IPS-18c (cell line): ENCODE measurements around the gene GABPB2.
"Not testable (repeated sequence)": the region's sequence is repeated elsewhere in the genome, so short reads cannot be mapped to it uniquely, and the experiment has no call there.

ENCODE experiments used
- H3K4me3 ChIP-seq: 2 replicates; pipeline ENCODE4 v1.7.0; 2013; ENCODE audit warnings: low read depth, mild to moderate bottlenecking, low read length, moderate library complexity; ENCODE audit not compliant: insufficient read depth
- H3K9me3 ChIP-seq: one replicate; pipeline ENCODE4 v1.6.1; 2013; ENCODE audit warnings: mild to moderate bottlenecking, low read length, moderate library complexity; ENCODE audit not compliant: control insufficient read depth, insufficient read depth

The GABPB2 gene

DNA sequence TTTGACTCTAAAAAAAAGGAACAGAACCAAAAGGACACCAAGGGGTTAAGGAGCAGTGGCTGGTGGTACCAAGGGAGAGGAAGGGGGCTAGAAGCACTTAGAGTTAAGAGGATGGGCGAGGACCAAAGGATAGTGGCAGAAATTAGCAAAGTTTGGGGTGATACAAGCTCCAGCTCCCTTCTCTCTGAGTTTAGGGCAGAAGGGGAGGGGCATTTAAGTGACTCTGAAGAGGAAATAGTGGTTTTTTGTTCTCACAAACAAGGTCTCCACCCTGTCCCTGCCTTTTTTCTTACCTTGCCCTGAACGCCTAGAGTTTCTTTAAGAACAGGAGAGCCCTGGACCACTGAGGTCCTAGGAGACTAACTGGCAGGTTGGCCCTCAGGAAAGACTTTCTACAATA, 14.4 kb upstream of the GABPB2 start:
- H3K4me3 ChIP-seq: no peak overlapping the region
- no peaks in the 10 kb centered on the region for H3K9me3 ChIP-seq

DNA sequence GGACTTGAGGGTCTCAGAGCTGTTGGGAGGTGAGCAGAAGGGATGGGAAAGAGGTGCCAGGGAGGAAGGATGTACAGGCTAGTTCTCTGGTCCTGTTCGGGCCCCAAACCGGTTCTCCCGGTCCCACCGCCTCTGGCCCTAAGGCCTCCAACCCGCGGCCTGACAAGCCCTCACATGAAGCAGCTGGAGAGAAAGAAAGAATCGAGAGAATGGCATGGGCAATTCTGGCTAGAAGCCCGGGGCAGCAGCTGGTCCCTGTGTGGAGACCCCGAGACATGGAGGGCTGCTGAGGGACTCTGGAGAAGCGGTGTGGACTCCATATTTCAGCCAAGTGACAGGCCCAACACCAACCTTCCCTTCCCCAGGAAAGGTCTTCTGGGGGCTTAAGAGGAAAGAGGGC, 11.9 kb upstream of the GABPB2 start:
- peak overlapping the region; percentile 85 for H3K4me3 ChIP-seq

GRCh38 chr1:151059109-151060006, 11.2 kb upstream of the GABPB2 start, which contains the start of gene CDC42SE1:
CDC42SE1 (minus strand) TSS chr1:151059622; CDS start chr1:151055730, 3,892 bp downstream.
- H3K4me3 ChIP-seq: peak within 1 kb of the TSS; percentile 85
- H3K9me3 ChIP-seq: no peaks in the 10 kb centered on the region

More for the DNA sequence above, 11.9 kb upstream of the GABPB2 start:
- H3K9me3 ChIP-seq: no peaks in the 10 kb centered on the region

DNA sequence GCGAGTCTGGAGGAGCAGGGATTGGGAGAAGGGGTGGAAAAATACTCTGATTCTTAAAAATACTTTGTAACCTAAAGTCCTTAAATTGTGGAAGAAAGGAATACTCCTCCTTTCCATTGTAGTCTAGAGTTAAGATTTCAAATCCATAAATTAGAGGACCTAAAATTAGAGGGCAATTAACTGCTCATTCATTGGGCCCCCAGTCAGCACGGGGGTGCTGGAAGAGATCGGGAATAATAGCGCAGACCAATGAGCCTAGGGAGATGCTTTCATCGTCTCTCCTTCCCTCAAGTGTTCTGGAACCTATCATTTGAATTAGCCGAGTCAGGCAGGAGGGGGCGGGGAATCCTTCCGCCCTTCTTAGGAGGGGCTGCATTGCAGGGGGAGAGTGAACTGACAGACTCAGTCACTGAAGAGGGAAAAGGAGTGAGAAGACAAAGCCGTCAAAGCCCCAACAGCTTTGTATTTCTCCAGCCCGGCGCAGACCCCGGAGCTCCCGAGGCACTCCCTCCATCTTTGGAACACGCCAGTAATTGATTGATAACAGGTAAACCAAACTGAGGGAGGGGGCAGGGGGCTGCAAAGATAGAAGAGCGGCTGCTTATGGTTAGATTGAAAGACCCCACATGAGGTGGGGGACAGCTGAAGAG, 10.4 kb upstream of the GABPB2 start, which contains the start of gene MLLT11:
MLLT11 (plus strand) TSS at position 391 of the 650 bp plus-strand sequence. CDS start 6,828 bp downstream, outside the sequence.
- H3K9me3 ChIP-seq: no peaks in the 10 kb centered on the region
- peak within 1 kb of the TSS; percentile 85 for H3K4me3 ChIP-seq

DNA sequence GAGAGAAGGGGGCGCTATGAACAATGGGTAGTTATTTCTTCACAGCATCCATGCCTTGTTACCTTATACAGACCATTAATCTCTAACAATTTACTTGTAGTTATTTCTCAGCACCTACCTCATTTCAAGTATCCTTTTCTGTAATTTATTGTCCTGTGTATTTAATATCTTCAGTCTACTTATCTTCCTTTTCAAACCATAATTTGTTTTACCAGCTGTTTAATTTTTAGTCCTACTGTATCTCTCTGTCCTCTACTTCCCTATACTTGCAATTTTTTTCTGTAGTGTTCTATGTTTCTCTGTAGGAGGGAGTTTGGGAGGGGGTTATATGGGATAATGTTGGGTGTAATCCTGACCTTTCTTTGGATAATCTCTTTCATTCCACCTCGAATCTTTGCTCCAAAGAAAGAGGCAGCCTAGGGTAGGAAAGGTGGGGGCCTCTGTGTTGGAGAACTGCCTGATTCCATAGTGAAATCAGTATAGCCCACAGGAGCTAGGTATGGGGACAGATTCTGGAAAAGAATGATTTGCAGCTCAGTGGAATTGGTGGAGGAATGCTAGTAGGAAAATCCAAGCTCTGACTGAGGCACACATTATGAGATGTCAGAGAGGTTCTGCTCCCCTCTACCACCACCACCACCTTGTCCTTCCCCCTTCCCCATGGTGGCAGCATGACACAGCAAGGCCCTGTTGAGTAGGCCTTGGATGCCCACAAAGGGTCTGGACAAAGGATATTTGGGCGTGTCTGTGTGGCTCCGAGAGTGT, 9.7 kb upstream of the GABPB2 start:
- H3K9me3 ChIP-seq: no peaks in the 10 kb centered on the region
- peak overlapping the region; percentile 85 for H3K4me3 ChIP-seq

GRCh38 chr1:151061704-151062103, 8.9 kb upstream of the GABPB2 start:
- Histone ChIP-seq H3K9me3 (no peaks in the 10 kb centered on the region), H3K4me3 (no peak overlapping the region)

GRCh38 chr1:151062741-151063371, 7.7 kb upstream of the GABPB2 start:
- Histone ChIP-seq H3K9me3 (no peaks in the 10 kb centered on the region), H3K4me3 (no peak overlapping the region)

DNA sequence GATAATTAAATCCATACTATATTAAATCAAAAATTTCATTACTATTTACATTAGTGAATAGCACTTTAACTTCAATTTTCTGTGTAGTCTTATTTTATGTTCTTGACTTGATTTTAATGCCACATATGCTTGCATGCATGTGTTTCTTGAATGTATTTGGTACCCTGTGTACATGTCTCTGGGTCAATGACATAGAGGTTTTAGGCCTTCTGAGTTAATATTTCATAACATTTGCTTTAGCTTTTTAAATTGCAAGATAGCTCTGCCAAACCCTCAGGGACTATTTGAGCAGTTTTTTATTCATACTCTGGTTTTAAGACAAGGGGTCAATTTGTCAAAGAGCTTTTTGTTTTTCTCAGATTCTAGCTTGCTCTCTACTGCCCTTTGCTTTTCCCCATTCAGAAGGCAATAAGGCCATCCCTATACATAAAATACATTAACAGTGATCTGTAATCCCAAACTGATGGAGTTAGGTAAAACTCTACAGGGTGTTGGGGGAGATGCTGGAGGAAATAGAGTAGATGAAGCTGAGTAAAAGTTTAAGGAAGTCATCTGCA, 5.4 kb upstream of the GABPB2 start:
- H3K9me3 ChIP-seq: no peaks in the 10 kb centered on the region
- no peak overlapping the region for H3K4me3 ChIP-seq

DNA sequence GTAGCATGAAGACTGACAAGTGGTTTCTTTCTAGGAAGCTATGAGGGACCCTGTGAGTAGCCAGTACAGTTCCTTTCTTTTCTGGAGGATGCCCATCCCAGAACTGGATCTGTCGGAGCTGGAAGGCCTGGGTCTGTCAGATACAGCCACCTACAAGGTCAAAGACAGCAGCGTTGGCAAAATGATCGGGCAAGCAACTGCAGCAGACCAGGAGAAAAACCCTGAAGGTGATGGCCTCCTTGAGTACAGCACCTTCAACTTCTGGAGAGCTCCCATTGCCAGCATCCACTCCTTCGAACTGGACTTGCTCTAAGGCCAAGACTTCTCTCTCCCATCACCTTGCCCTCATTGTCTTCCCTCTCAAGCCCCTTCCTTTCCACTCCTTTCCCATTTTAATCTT, 3.4 kb upstream of the GABPB2 start:
- H3K9me3 ChIP-seq: no peaks in the 10 kb centered on the region
- no peak overlapping the region for H3K4me3 ChIP-seq

DNA sequence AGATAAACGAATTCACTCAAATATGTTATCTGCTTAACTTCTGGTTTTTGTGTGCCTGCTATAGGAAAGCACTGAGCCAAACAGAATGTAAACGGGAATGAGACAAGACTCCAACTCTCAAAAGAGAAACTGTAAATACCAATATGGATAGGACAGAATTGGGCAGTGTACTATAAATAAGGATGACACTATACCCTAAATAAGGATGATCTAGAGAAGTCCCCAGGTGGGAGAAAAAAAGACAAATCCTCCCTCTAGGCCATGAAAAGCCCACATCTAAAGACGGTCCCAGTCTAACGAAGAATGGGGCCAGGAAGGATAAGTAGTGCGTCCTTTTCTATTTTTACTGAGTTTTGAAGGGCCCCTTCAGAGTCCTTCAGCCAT, 1.5 kb upstream of the GABPB2 start:
- H3K4me3 ChIP-seq: no peak overlapping the region

GRCh38 chr1:151072224-151072623, 1.7 kb downstream of the GABPB2 start:
- H3K4me3 ChIP-seq: no peak overlapping the region

More for the DNA sequence above, 1.5 kb upstream of the GABPB2 start:
- no peaks in the 10 kb centered on the region for H3K9me3 ChIP-seq

GRCh38 chr1:151085953-151086559, 15.5 kb downstream of the GABPB2 start:
- Histone ChIP-seq H3K9me3 (peaks cover 2% of the 10 kb centered on the region), H3K4me3 (no peak overlapping the region)

More at GRCh38 chr1:151072224-151072623, 1.7 kb downstream of the GABPB2 start:
- H3K9me3 ChIP-seq: no peaks in the 10 kb centered on the region

- not testable (repeated sequence) for H3K4me3 ChIP-seq
Observed at GRCh38 chr1:151097426-151097825, 26.9 kb downstream of the GABPB2 start.

DNA sequence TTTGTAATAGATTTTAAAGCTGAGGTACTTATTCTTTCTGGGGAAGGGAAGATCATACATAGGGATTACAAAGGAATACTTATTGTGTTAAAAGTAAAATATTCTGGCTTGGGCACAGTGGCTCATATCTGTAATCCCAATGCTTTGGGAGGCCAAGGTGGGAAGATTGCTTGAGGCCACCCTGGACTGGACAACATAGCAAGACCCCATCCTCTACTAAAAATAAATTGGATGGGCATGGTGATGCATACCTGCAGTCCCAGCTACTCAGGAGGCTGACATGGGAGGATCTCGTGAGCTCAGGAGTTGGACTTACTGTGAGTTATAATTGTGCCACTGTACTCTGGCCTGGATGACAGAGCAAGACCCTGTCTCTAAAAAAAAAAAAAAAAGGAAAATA, 27.6 kb downstream of the GABPB2 start:
- no peak overlapping the region for H3K4me3 ChIP-seq
- no peaks in the 10 kb centered on the region for H3K9me3 ChIP-seq

More at GRCh38 chr1:151097426-151097825, 26.9 kb downstream of the GABPB2 start:
- H3K9me3 ChIP-seq: not testable (repeated sequence)

DNA sequence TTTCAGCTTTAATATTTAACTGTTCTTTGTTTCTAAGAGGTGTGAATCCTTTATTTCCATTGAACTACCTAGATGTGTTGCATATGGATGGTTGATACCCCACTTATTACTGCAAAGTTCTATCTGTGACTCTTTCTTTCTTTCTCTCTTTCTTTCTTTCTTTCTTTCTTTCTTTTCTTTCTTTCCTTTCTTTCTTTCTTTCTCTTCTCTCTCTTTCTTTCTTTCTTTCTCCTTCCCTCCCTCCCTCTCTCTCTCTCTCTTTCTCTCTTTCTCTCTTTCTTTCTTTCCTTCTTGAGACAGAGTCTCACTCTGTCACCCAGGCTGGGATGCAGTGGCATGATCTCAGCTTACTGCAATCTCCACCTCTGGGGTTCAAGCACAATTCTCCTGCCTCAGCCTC, 34.1 kb downstream of the GABPB2 start:
- Histone ChIP-seq H3K9me3 (no peaks in the 10 kb centered on the region), H3K4me3 (no peak overlapping the region)

GRCh38 chr1:151106894-151107293, 36.3 kb downstream of the GABPB2 start:
- H3K4me3 ChIP-seq: no peak overlapping the region
- H3K9me3 ChIP-seq: no peaks in the 10 kb centered on the region
